Cortex of kidney (tissue), 1 donor: ENCODE data around the gene CFL2.

Source experiments
- DNase-seq: peaks from one replicate; lab custom pipeline; 2025; lab: John Stamatoyannopoulos, UW

CFL2 gene

DNA sequence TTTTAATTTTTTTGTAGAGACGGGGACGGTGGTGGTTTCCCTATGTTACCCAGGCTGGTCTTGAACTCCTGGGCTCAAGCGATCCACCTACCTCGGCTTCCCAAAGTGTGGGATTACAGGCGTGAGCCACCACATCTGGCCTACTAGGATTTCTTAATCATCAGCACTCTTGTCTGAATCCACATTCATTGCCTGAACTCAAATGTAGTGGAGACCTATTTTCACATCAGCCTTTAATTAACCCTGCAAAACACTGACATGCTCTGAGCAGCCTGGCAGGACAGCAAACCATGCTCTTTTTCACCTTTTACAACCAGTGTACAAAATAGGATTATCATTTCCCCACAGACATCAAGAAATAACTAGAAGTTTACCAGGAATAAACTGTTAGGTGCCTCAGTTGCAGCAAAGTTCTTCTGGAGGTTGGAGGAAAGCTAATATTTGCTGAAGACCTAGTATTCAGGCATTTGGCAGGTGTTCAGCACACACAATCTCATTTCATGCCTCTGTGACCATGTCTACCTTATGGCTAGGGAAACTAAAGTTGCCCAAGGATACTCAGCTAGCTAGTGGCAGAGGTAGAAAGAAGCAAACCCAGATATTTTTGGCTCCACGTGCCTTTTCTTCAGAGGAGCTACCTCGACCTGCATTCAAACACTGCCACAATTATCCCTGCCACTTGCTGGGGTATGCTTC, 37.7 kb downstream of the CFL2 start:
- DNase-seq, result no peak

- DNase-seq, result no peak
Observed at GRCh38 chr14:34673702-34674101, 40.7 kb downstream of the CFL2 start.

DNA sequence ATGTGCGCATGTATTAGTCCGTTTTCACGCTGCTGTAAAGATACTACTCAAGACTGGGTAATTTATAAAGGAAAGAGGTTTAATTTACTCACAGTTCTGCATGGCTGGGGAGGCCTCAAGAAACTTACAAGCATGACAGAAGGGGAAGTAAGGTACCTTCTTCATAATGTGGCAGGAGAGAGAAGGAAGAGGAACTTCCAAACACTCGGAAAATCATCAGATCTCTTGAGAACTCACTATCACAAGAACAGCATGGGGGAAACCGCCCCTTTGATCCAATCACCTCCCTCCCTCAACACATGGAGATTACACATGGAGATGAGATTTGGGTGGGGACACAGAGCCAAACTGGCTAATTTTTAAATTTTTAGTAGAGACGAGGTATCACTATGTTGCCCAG, 42.7 kb downstream of the CFL2 start:
- no peak for DNase-seq

DNA sequence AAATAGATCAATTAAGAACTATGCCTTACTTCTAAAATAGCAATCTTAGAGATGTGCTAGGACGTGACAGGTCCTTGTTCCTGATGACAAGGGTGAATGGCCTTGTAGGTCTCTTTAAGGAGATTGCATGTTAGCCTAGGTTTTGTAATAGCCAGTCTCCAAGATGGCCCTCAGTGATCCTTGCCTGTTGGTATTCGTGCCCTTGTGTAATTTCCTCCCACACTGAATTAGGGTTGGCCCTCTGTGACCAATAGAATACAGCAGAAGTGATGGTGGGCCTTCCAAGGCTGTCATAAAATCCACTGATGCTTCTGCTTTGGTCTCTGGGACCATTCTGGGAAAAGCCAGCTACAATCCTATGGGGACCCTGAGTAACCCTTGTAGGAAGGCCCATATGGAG, 46.3 kb downstream of the CFL2 start:
- DNase-seq, result no peak

DNA sequence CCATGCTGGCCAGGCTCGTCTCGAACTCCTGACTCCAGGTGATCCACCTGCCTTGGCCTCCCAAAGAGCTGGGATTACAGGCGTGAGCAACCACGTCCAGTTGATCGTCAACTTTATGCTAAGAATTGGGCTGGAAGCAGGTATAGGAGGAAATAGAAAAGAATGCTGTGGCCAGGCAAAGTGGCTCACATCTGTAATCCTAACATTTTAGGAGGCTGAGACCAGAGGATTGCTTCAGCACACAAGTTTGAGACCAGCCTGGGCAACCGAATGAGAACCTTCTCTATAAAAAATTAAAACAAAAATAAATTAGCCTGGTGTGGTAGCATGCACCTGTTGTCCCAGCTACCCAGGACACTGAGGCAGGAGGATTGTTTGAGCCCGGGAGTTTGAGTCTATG, 47.4 kb downstream of the CFL2 start:
- no peak for DNase-seq

- DNase-seq, result no peak
Observed at GRCh38 chr14:34665785-34666435, 48.5 kb downstream of the CFL2 start.

- DNase-seq, result no peak
Observed at GRCh38 chr14:34662561-34663088, 51.8 kb downstream of the CFL2 start.

DNA sequence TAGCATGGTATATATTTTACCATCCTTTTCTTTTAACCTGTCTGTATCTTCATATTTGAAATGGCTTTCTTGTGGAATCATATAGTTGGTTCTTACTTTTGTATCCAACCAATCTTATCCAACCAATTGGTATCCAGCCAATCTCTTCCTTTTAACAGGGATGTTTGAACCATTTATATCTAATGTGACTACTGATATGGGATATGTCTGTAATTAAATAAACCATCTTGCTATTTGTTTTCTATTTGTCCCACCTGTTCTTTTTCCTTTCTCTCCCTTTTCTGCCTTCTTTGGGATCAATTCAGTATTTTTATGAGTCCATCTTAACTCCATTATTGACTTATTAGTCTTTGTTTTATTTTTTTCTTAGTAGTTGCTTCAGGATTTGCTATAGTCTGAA, 53.6 kb downstream of the CFL2 start:
- no peak for DNase-seq
